Breast epithelium (tissue), 3 donors: ENCODE results near the gene PTPRO.

Experiments
- CTCF ChIP-seq, 3 donors: fragments of 450-650 bp; IDR thresholded peaks; one replicate each; pipeline ENCODE4 v1.5.1; 2016 to 2017; ENCODE audit warnings: antibody characterized with exemption in 3 of 3, mild to moderate bottlenecking in 3 of 3, moderate library complexity in 3 of 3
- POLR2A ChIP-seq: fragments of 450-650 bp; IDR thresholded peaks from one replicate; pipeline ENCODE4 v1.6.1; 2016; ENCODE audit warnings: antibody characterized with exemption, mild to moderate bottlenecking, moderate library complexity
- POLR2AphosphoS5 ChIP-seq, 3 donors: sonication (generic); formaldehyde crosslinking; IDR thresholded peaks; one replicate each; pipeline ENCODE4 v1.6.1; 2017; ENCODE audit warnings: antibody characterized with exemption in 3 of 3

- TF ChIP-seq CTCF (IDR thresholded peaks at IDR 0.05) (no peak), POLR2A (no peak), POLR2AphosphoS5 (IDR thresholded peaks at IDR 0.05) (no peak)
Observed at GRCh38 chr12:15280930-15281329, 41.4 kb upstream of the PTPRO start.
